Measurements from ENCODE around the gene SAP130.

GRCh38 chr2:127953128-127953718, 74.6 kb downstream of the SAP130 start:
- no peak for TF ChIP-seq CTCF (IDR thresholded peaks at IDR 0.05)
- no peak for TF ChIP-seq POLR2A (IDR thresholded peaks at IDR 0.05)

Data from lower leg skin (tissue), 3 donors.